ENCODE results near the gene FMNL2. TPM values are rescaled to one million over a fixed set of nuclear protein-coding genes. Genes with fewer than 3 reads are reported as not detected.

FMNL2 gene
- total and polyA plus RNA-seq, 4 donors, result 81.1 to 173 (median 146) TPM

DNA sequence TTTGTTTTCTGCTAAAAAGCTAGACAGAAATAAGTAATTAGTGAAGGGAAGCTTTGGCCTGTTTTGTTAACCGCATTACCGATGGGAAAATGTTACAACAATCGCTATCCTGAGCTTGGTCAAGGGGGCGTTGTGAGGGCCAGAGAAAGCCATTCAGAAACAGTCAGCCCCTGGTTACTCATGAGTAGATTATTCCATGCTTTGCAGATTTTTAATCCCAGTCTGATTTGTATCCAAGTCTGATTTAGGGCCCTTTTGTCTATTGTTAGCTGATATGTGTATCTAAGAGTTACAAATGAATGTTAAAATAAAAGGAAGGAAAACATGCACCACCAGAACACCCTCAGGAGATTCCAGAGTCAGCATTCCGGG lies 283.2 kb downstream of the FMNL2 start:
- Histone ChIP-seq H3K36me3 (ENCODE audit: control insufficient read depth, insufficient read depth, low read length) (peaks cover 13% of the 10 kb centered on the region), H3K9me3 (ENCODE audit: control insufficient read depth, insufficient read depth, low read length) (no peaks in the 10 kb centered on the region), H3K4me3 (ENCODE audit: low read depth, low read length) (no peak overlapping the region), H3K27ac (ENCODE audit: low read depth, low read length) (peak overlapping the region; percentile 20), H3K4me1 (ENCODE audit: control insufficient read depth, insufficient read depth, low read length) (no peaks in the 10 kb centered on the region), H3K27me3 (ENCODE audit: control insufficient read depth, insufficient read depth, low read length) (no peaks in the 10 kb centered on the region)
- 59% methylated on average over 4 of the region's 5 CpGs for WGBS (ENCODE audit: insufficient coverage)
- DNase-seq (ENCODE audit: low read depth in 4 of 6, low spot score in 6 of 6), result peak in 2 of 6 donors; percentile 32 to 38

DNA sequence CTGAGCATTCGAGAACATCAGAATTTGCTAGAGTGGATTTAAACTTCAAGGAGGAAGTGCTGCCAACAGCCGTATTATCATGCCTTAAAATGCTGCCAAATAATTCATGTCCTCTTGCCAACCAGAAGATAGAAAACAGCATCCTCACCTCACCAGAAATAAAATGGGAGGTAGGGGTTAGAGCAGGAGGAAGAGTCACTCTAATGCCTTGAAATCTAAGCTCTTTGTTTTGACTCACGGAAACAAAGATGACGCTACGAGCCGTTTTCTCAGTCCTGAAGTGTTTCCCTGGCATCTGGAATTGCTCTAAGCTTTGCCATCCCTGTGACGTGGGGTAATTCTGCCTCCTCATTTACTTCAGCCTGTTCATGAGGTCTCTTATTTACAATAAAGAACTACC lies 285.2 kb downstream of the FMNL2 start:
- peak in 1 of 6 donors; percentile 56 for DNase-seq (ENCODE audit: low read depth in 4 of 6, low spot score in 6 of 6)
- H3K27ac ChIP-seq (ENCODE audit: low read depth, low read length), result no peak overlapping the region
- H3K4me3 ChIP-seq (ENCODE audit: low read depth, low read length), result no peak overlapping the region
- H3K27me3 ChIP-seq (ENCODE audit: control insufficient read depth, insufficient read depth, low read length), result no peaks in the 10 kb centered on the region
- WGBS (ENCODE audit: insufficient coverage), result 88% methylated on average over 5 of the region's 7 CpGs
- peaks cover 16% of the 10 kb centered on the region for H3K36me3 ChIP-seq (ENCODE audit: control insufficient read depth, insufficient read depth, low read length)
- H3K4me1 ChIP-seq (ENCODE audit: control insufficient read depth, insufficient read depth, low read length), result no peaks in the 10 kb centered on the region
- no peaks in the 10 kb centered on the region for H3K9me3 ChIP-seq (ENCODE audit: control insufficient read depth, insufficient read depth, low read length)

DNA sequence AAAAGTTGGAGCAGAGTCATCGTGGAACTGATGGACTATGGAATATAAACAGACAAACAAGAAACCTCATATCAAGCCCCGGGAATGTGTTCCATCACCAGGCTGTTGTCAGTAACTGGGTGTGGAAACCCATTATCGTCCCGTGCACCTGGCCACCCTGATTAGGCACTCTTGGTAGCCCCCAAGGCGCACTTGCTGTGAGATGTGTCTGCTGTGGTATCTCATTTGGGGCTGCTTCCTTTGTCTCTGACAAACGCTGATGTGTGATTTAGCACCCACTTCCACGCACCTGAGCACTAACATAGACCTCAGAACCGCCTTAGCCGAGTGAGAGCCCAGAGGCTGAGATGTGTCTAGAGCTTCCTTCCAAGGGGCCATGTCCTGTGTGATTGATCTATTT lies 286.0 kb downstream of the FMNL2 start:
- peaks cover 16% of the 10 kb centered on the region for H3K36me3 ChIP-seq (ENCODE audit: control insufficient read depth, insufficient read depth, low read length)
- 100% methylated on average over 3 of the region's 9 CpGs for WGBS (ENCODE audit: insufficient coverage)
- no peaks in the 10 kb centered on the region for H3K4me1 ChIP-seq (ENCODE audit: control insufficient read depth, insufficient read depth, low read length)

DNA sequence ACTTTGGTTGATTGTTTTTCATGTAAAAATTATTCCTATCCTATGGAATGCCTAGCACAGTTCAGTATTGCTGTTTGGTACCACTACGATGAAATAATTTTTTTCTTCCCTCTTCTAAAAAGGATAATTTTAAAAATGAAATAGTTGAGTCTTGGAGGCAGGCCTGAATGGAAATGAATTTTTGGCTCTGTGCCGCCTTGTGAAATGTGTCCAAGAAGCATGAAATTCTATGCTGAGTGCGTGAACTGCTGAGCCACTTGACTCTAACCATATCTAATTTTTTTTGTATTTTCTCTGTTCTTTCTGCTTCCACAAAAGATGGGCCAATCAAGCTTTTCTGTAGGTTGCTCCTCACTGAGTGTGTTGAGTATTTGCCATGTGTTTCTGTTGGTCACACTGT lies 287.2 kb downstream of the FMNL2 start:
- WGBS (ENCODE audit: insufficient coverage), result no CpG with 5 or more reads among the region's 3 CpGs
- DNase-seq (ENCODE audit: low read depth in 4 of 6, low spot score in 6 of 6), result peak in 1 of 6 donors; percentile 76

More for the DNA sequence above, 286.0 kb downstream of the FMNL2 start:
- no peak for DNase-seq (ENCODE audit: low read depth in 4 of 6, low spot score in 6 of 6)
- H3K9me3 ChIP-seq (ENCODE audit: control insufficient read depth, insufficient read depth, low read length), result no peaks in the 10 kb centered on the region
- H3K4me3 ChIP-seq (ENCODE audit: low read depth, low read length), result no peak overlapping the region
- no peak overlapping the region for H3K27ac ChIP-seq (ENCODE audit: low read depth, low read length)
- no peaks in the 10 kb centered on the region for H3K27me3 ChIP-seq (ENCODE audit: control insufficient read depth, insufficient read depth, low read length)

DNA sequence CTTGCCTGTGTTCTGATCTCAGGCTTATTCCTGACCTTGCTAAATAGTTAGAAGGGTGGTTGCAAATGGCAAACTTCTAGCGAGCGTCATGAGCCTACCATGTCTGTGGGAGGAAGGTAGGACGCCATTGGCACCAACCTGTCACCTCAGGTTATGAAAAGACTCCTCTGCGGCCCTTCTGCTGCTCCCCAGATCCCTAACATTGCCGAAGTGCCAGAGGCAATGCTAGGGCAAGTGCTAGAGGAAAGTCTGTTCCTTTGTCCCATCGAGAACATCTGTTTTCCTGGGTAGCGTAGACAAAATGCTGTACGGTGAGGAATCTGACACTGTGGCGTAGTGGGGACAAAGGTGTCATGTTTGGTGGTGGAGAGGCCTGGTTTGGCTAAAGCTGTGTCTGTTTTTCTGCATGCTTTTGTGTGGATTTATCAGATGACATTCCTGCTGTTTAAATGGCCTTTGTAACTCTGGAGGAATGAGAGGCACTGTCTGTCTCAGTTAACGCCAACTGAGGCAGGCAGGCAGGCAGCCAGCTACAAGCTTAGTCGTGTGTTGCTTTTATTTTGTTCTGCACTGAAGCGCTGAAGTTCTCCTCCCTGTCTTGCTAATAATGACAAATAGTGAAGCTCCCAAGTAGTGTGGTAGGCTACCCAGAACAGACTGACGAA lies 288.2 kb downstream of the FMNL2 start:
- WGBS (ENCODE audit: insufficient coverage), result 74% methylated on average over 7 of the region's 13 CpGs
- Histone ChIP-seq H3K4me1 (ENCODE audit: control insufficient read depth, insufficient read depth, low read length) (no peaks in the 10 kb centered on the region), H3K27ac (ENCODE audit: low read depth, low read length) (no peak overlapping the region), H3K9me3 (ENCODE audit: control insufficient read depth, insufficient read depth, low read length) (no peaks in the 10 kb centered on the region), H3K27me3 (ENCODE audit: control insufficient read depth, insufficient read depth, low read length) (no peaks in the 10 kb centered on the region), H3K36me3 (ENCODE audit: control insufficient read depth, insufficient read depth, low read length) (peaks cover 20% of the 10 kb centered on the region), H3K4me3 (ENCODE audit: low read depth, low read length) (no peak overlapping the region)
- DNase-seq (ENCODE audit: low read depth in 4 of 6, low spot score in 6 of 6), result peak in 1 of 6 donors; percentile 23

More for the DNA sequence above, 287.2 kb downstream of the FMNL2 start:
- no peaks in the 10 kb centered on the region for H3K4me1 ChIP-seq (ENCODE audit: control insufficient read depth, insufficient read depth, low read length)
- H3K27me3 ChIP-seq (ENCODE audit: control insufficient read depth, insufficient read depth, low read length), result no peaks in the 10 kb centered on the region
- H3K9me3 ChIP-seq (ENCODE audit: control insufficient read depth, insufficient read depth, low read length), result no peaks in the 10 kb centered on the region
- H3K4me3 ChIP-seq (ENCODE audit: low read depth, low read length), result no peak overlapping the region
- H3K36me3 ChIP-seq (ENCODE audit: control insufficient read depth, insufficient read depth, low read length), result peaks cover 16% of the 10 kb centered on the region
- H3K27ac ChIP-seq (ENCODE audit: low read depth, low read length), result no peak overlapping the region

DNA sequence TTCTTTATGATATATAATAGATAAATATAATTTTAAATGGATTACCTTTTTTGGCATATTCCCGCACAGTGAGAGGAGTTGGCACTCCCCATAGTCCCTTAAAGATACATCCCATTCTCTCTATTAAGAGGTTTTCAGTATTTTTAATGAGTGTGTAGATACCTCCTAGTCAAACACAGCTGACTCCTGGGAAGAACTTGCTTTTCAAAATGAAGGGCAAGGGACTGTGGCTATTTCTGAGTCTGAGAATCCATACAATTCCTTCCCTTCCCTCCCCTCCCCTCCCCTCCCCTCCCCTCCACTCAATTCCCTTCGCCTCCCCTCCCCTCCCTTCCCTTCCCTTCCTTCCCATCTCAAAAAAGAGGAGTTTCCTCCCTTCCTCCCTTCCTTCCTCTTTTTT lies 288.8 kb downstream of the FMNL2 start:
- no peak overlapping the region for H3K4me3 ChIP-seq (ENCODE audit: low read depth, low read length)
- no peaks in the 10 kb centered on the region for H3K27me3 ChIP-seq (ENCODE audit: control insufficient read depth, insufficient read depth, low read length)
- H3K36me3 ChIP-seq (ENCODE audit: control insufficient read depth, insufficient read depth, low read length), result peaks cover 22% of the 10 kb centered on the region
- H3K4me1 ChIP-seq (ENCODE audit: control insufficient read depth, insufficient read depth, low read length), result no peaks in the 10 kb centered on the region
- H3K9me3 ChIP-seq (ENCODE audit: control insufficient read depth, insufficient read depth, low read length), result no peaks in the 10 kb centered on the region
- H3K27ac ChIP-seq (ENCODE audit: low read depth, low read length), result no peak overlapping the region
- WGBS (ENCODE audit: insufficient coverage), result no CpG with 5 or more reads among the region's 2 CpGs
- DNase-seq (ENCODE audit: low read depth in 4 of 6, low spot score in 6 of 6), result no peak

DNA sequence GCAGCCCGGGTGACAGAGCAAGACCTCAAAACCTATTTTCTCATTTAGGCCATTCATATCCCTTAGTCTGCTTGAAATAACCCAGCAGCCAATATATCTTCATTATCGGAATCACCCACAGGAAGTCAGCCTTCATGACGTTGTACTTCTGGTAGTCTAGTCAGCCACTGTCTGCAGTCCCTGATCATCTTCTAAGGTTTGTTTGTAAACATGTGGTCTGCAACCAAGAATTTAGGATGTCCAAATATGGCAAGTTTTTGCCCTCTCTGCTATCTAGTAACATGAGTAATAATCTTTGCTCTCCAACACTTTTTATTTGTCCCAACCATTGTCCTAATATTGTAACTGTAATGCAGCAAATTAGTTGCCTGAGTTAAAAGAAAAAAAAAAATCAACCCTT lies 289.8 kb downstream of the FMNL2 start:
- Histone ChIP-seq H3K36me3 (ENCODE audit: control insufficient read depth, insufficient read depth, low read length) (peaks cover 15% of the 10 kb centered on the region), H3K9me3 (ENCODE audit: control insufficient read depth, insufficient read depth, low read length) (no peaks in the 10 kb centered on the region), H3K27ac (ENCODE audit: low read depth, low read length) (no peak overlapping the region), H3K4me1 (ENCODE audit: control insufficient read depth, insufficient read depth, low read length) (no peaks in the 10 kb centered on the region), H3K27me3 (ENCODE audit: control insufficient read depth, insufficient read depth, low read length) (no peaks in the 10 kb centered on the region), H3K4me3 (ENCODE audit: low read depth, low read length) (no peak overlapping the region)
- no CpG with 5 or more reads among the region's 3 CpGs for WGBS (ENCODE audit: insufficient coverage)
- DNase-seq (ENCODE audit: low read depth in 4 of 6, low spot score in 6 of 6), result no peak

DNA sequence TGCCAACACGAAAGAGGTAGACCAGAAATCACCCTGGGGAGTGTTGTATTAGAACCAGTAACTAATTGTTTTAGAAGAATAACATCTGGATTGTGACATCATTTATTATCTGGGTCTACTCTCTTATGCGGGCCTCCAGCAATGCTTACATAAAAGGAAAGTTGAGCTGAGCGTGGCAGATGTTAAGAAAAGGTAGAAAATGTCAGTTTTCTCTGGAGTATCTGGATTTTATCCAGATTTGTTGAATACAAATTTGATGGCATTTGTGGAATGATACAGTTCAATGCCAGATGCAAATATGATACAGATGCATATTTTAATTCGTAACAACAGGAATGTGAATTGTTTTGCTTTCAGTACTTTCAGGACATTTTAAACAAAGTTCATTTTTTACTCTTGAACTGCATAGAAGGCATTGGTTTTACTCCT lies 292.0 kb downstream of the FMNL2 start:
- Histone ChIP-seq H3K4me1 (ENCODE audit: control insufficient read depth, insufficient read depth, low read length) (no peaks in the 10 kb centered on the region), H3K9me3 (ENCODE audit: control insufficient read depth, insufficient read depth, low read length) (no peaks in the 10 kb centered on the region), H3K4me3 (ENCODE audit: low read depth, low read length) (no peak overlapping the region), H3K36me3 (ENCODE audit: control insufficient read depth, insufficient read depth, low read length) (peaks cover 11% of the 10 kb centered on the region), H3K27ac (ENCODE audit: low read depth, low read length) (no peak overlapping the region), H3K27me3 (ENCODE audit: control insufficient read depth, insufficient read depth, low read length) (no peaks in the 10 kb centered on the region)
- 80% methylated on average over 1 of the region's 4 CpGs for WGBS (ENCODE audit: insufficient coverage)
- DNase-seq (ENCODE audit: low read depth in 4 of 6, low spot score in 6 of 6), result no peak

DNA sequence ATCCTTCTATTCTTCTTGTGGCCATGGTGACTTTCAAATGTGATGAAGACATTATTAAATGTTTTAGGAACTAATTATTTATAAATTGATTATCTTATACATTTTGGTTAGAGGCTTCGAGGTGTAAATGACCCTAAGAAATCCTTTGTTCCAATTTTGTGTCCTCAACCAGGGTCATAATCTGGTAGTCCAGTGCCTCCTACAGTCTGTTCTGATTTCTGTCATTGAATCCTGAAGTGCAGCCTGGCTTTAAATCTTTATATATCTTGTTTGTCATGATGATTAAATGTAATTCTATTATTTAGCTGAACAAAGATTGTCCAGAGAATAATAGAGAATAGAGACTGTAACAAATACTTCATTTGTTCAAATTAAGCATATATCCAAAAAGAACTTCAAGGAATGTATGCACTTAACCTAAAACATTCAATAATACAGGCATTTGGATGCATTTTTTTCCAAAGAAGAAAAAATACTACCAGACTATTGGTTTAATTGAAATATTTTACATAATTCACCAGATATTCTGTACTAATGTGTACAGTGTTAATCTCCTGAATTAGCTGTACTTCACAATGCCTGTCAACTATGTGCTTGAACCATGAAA lies 292.5 kb downstream of the FMNL2 start:
- Histone ChIP-seq H3K36me3 (ENCODE audit: control insufficient read depth, insufficient read depth, low read length) (peaks cover 11% of the 10 kb centered on the region), H3K9me3 (ENCODE audit: control insufficient read depth, insufficient read depth, low read length) (no peaks in the 10 kb centered on the region), H3K27ac (ENCODE audit: low read depth, low read length) (no peak overlapping the region), H3K4me3 (ENCODE audit: low read depth, low read length) (no peak overlapping the region), H3K4me1 (ENCODE audit: control insufficient read depth, insufficient read depth, low read length) (no peaks in the 10 kb centered on the region), H3K27me3 (ENCODE audit: control insufficient read depth, insufficient read depth, low read length) (no peaks in the 10 kb centered on the region)
- WGBS (ENCODE audit: insufficient coverage), result no CpG with 5 or more reads among the region's 1 CpG
- peak in 3 of 6 donors; percentile 26 to 84 (median 61) for DNase-seq (ENCODE audit: low read depth in 4 of 6, low spot score in 6 of 6)

DNA sequence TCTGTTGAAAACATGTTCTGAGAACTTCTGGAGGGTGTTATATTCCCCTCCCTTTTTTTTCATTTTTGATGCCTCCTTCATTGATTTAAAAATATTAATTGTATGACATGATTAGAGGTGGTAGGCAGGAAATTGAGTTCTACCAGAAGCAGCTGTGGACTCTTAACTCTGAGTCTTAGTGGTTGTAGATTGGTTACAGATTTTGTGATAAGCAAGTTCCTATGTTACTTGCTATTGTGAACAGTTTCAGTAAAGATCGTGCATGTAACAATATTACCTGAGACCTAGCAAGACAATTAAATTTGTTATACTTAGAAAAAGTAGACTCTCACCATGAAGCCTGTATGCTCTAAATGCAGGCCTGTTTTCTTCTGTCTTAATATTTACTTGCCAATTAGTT lies 294.2 kb downstream of the FMNL2 start:
- Histone ChIP-seq H3K27ac (ENCODE audit: low read depth, low read length) (no peak overlapping the region), H3K4me1 (ENCODE audit: control insufficient read depth, insufficient read depth, low read length) (no peaks in the 10 kb centered on the region), H3K27me3 (ENCODE audit: control insufficient read depth, insufficient read depth, low read length) (no peaks in the 10 kb centered on the region), H3K36me3 (ENCODE audit: control insufficient read depth, insufficient read depth, low read length) (peaks cover 22% of the 10 kb centered on the region), H3K4me3 (ENCODE audit: low read depth, low read length) (no peak overlapping the region), H3K9me3 (ENCODE audit: control insufficient read depth, insufficient read depth, low read length) (no peaks in the 10 kb centered on the region)
- no peak for DNase-seq (ENCODE audit: low read depth in 4 of 6, low spot score in 6 of 6)
- no CpG with 5 or more reads among the region's 1 CpG for WGBS (ENCODE audit: insufficient coverage)

Measured in spinal cord (tissue), 10 donors.